Measurements from ENCODE around the gene GNB1.
A peak's percentile ranks its signal among the peaks of the same experiment; 100 is the strongest.

GNB1 gene

GRCh38 chr1:1779691-1780597 is 110.9 kb downstream of the GNB1 start:
- Histone ChIP-seq H3F3A (ENCODE audit: insufficient read depth) (peaks cover 66% of the 10 kb centered on the region), H3K9me3 (ENCODE audit: insufficient read depth, low read length) (no peaks in the 10 kb centered on the region), H3K9ac (ENCODE audit: low read length) (peak overlapping the region; percentile 95), H3K4me3 (ENCODE audit: insufficient read depth, low read length, poor library complexity, severe bottlenecking) (peak overlapping the region; percentile 51), H4K20me1 (ENCODE audit: low read depth, low read length) (peaks cover 5% of the 10 kb centered on the region; the same call in 1 of the 2 replicates), H3K27me3 (ENCODE audit: low read length) (no peaks in the 10 kb centered on the region), H3K9me2 (replicated peaks; ENCODE audit: insufficient read depth, low read length) (no peaks in the 10 kb centered on the region), H3K79me2 (ENCODE audit: insufficient read depth, low read length) (peaks cover 32% of the 10 kb centered on the region), H2AFZ (ENCODE audit: low read depth, low read length, severe bottlenecking) (no peak overlapping the region), H3K36me3 (ENCODE audit: low read length) (no peaks in the 10 kb centered on the region), H3K4me2 (ENCODE audit: low read depth, low read length, poor library complexity, severe bottlenecking) (peak overlapping the region; percentile 97), H3K27ac (ENCODE audit: low read depth, low read length) (peak overlapping the region; percentile 100)
- TF ChIP-seq CTCF (IDR thresholded peaks at IDR 0.05; ENCODE audit: insufficient read depth, low read length, poor library complexity, severe bottlenecking) (no peak), EZH2phosphoT487 (conservative IDR thresholded peaks at IDR 0.05; ENCODE audit: low read length) (no peak)

GRCh38 chr1:1779320-1779675 is 111.6 kb downstream of the GNB1 start:
- Histone ChIP-seq H4K20me1 (ENCODE audit: low read depth, low read length) (peaks cover 9% of the 10 kb centered on the region; the same call in 1 of the 2 replicates), H3F3A (ENCODE audit: insufficient read depth) (peaks cover 66% of the 10 kb centered on the region), H3K9me3 (ENCODE audit: insufficient read depth, low read length) (no peaks in the 10 kb centered on the region), H3K4me3 (ENCODE audit: insufficient read depth, low read length, poor library complexity, severe bottlenecking) (peak overlapping the region; percentile 51), H3K9ac (ENCODE audit: low read length) (peak overlapping the region; percentile 95), H2AFZ (ENCODE audit: low read depth, low read length, severe bottlenecking) (no peak overlapping the region), H3K27me3 (ENCODE audit: low read length) (no peaks in the 10 kb centered on the region), H3K79me2 (ENCODE audit: insufficient read depth, low read length) (peaks cover 39% of the 10 kb centered on the region), H3K4me2 (ENCODE audit: low read depth, low read length, poor library complexity, severe bottlenecking) (peak overlapping the region; percentile 97), H3K9me2 (replicated peaks; ENCODE audit: insufficient read depth, low read length) (no peaks in the 10 kb centered on the region), H3K27ac (ENCODE audit: low read depth, low read length) (peak overlapping the region; percentile 100), H3K36me3 (ENCODE audit: low read length) (0 out of 2 replicates have a peak, but pooled peaks cover 3% of the 10 kb centered on the region)
- TF ChIP-seq CTCF (IDR thresholded peaks at IDR 0.05; ENCODE audit: insufficient read depth, low read length, poor library complexity, severe bottlenecking) (no peak), EZH2phosphoT487 (conservative IDR thresholded peaks at IDR 0.05; ENCODE audit: low read length) (no peak)

GRCh38 chr1:1778663-1779319 is 112.1 kb downstream of the GNB1 start:
- Histone ChIP-seq H3K9me2 (replicated peaks; ENCODE audit: insufficient read depth, low read length) (no peaks in the 10 kb centered on the region), H3K27ac (ENCODE audit: low read depth, low read length) (peak overlapping the region; percentile 100), H3F3A (ENCODE audit: insufficient read depth) (peaks cover 66% of the 10 kb centered on the region), H3K4me2 (ENCODE audit: low read depth, low read length, poor library complexity, severe bottlenecking) (peak overlapping the region; percentile 97), H3K9ac (ENCODE audit: low read length) (peak overlapping the region; percentile 95), H3K9me3 (ENCODE audit: insufficient read depth, low read length) (no peaks in the 10 kb centered on the region), H3K36me3 (ENCODE audit: low read length) (0 out of 2 replicates have a peak, but pooled peaks cover 3% of the 10 kb centered on the region), H3K4me3 (ENCODE audit: insufficient read depth, low read length, poor library complexity, severe bottlenecking) (peak overlapping the region; percentile 51), H2AFZ (ENCODE audit: low read depth, low read length, severe bottlenecking) (no peak overlapping the region), H3K27me3 (ENCODE audit: low read length) (no peaks in the 10 kb centered on the region), H3K79me2 (ENCODE audit: insufficient read depth, low read length) (peaks cover 44% of the 10 kb centered on the region), H4K20me1 (ENCODE audit: low read depth, low read length) (peaks cover 9% of the 10 kb centered on the region; the same call in 1 of the 2 replicates)
- peak; percentile 62 for TF ChIP-seq CTCF (IDR thresholded peaks at IDR 0.05; ENCODE audit: insufficient read depth, low read length, poor library complexity, severe bottlenecking)
- TF ChIP-seq EZH2phosphoT487 (conservative IDR thresholded peaks at IDR 0.05; ENCODE audit: low read length), result no peak

Data from SU-DHL-6 (cell line).